GM12878 (cell line): ENCODE data around the gene LRRC8A. TPM values are rescaled to one million over a fixed set of nuclear protein-coding genes. Genes with fewer than 3 reads are reported as not detected.

Experiments
- ATAC-seq: fragments of 200-7000 bp; cut with Tn5 transposase; 3 replicates; pipeline ENCODE4 v1.9.1; 2020; ENCODE audit warnings: mild to moderate bottlenecking, moderate library complexity
- BruUV-seq: library from RNA; stranded (reverse); fragments of 400-500 nt; replicated peaks from 2 replicates; lab custom pipeline; 2021; lab: Mats Ljungman, UMichigan
- CTCF ChIA-PET: fragments of 300-600 bp; sonication (Branson Sonifier 250); formaldehyde crosslinking; extraction: SDS; loops from one replicate; lab custom pipeline; 2021; ENCODE audit warnings: inconsistent platforms; lab: Yijun Ruan, JAX
- POLR2A ChIA-PET: fragments of 350-600 bp; formaldehyde crosslinking; extraction: SDS; loops from one replicate; lab custom pipeline; 2021; ENCODE audit warnings: inconsistent platforms; lab: Charles Lee
- RAD21 ChIA-PET: fragments of 300-600 bp; sonication (Branson Sonifier 250); formaldehyde crosslinking; loops from one replicate; lab custom pipeline; 2023; ENCODE audit warnings: antibody characterized with exemption; ENCODE audit not compliant: unreplicated experiment; lab: Charles Lee
- SMC1A ChIA-PET: fragments of 300-600 bp; sonication (Branson Sonifier 250); formaldehyde crosslinking; loops from one replicate; lab custom pipeline; 2023; ENCODE audit not compliant: unreplicated experiment, uncharacterized antibody; lab: Charles Lee
- DNase-seq: peaks from one replicate; pipeline ENCODE4 v3.0.0-alpha.2; 2011; ENCODE audit warnings: low read depth, low spot score
- FAIRE-seq: peaks from 3 replicates; lab custom pipeline; 2011; peaks lifted over from hg19 to GRCh38; lab: Jason Lieb, UNC
- H2AFZ ChIP-seq: 2 replicates; pipeline ENCODE4 v1.6.0; 2011; ENCODE audit warnings: low read depth, low read length, control low read depth; ENCODE audit not compliant: control insufficient read depth
- H3K27ac ChIP-seq: 2 replicates; pipeline ENCODE4 v1.5.1; 2011; ENCODE audit warnings: control low read depth; ENCODE audit not compliant: control insufficient read depth, insufficient read depth
- H3K27me3 ChIP-seq, 2 experiments: replicated peaks in 1 of 2; 2 replicates each; pipeline versions ENCODE4 v1.6.0 to v1.6.1; 2011; ENCODE audit warnings: low read length in 1 of 2; ENCODE audit not compliant: control insufficient read depth in 2 of 2, insufficient read depth in 2 of 2
- H3K36me3 ChIP-seq, 2 experiments: 2 replicates each; pipeline ENCODE4 v1.5.1; 2011; ENCODE audit warnings: low read length in 1 of 2; ENCODE audit not compliant: control insufficient read depth in 2 of 2, insufficient read depth in 2 of 2
- H3K4me1 ChIP-seq: 2 replicates; pipeline ENCODE4 v1.6.1; 2011; ENCODE audit warnings: mild to moderate bottlenecking, low read length, moderate library complexity, mixed read lengths; ENCODE audit not compliant: control insufficient read depth, insufficient read depth
- H3K4me2 ChIP-seq: 2 replicates; pipeline ENCODE4 v1.6.0; 2011; ENCODE audit warnings: control low read depth; ENCODE audit not compliant: control insufficient read depth, insufficient read depth
- H3K4me3 ChIP-seq: fragments of 200-600 bp; sonication (generic); 2 replicates; pipeline ENCODE4 v1.5.1; 2016
- H3K79me2 ChIP-seq: 2 replicates; pipeline ENCODE4 v1.6.0; 2011; ENCODE audit warnings: low read length; ENCODE audit not compliant: control insufficient read depth, insufficient read depth
- H3K9ac ChIP-seq: 2 replicates; pipeline ENCODE4 v1.8.0; 2011; ENCODE audit warnings: low read length, control low read depth, mixed read lengths; ENCODE audit not compliant: control insufficient read depth, insufficient read depth
- H3K9me3 ChIP-seq: replicated peaks from 3 replicates; pipeline ENCODE4 v1.5.1; 2011; ENCODE audit warnings: mild to moderate bottlenecking, low read length; ENCODE audit not compliant: control insufficient read depth, insufficient read depth
- H4K20me1 ChIP-seq: 2 replicates; pipeline ENCODE4 v1.6.0; 2011; ENCODE audit not compliant: control insufficient read depth, insufficient read depth
- CBX3 ChIP-seq: fragments of 200-600 bp; sonication (generic); IDR thresholded peaks from 2 replicates; pipeline ENCODE4 v1.6.1; 2016; ENCODE audit warnings: low read depth, borderline replicate concordance
- CREM ChIP-seq: IDR thresholded peaks from 2 replicates; pipeline ENCODE4 v1.6.1; 2014; ENCODE audit warnings: antibody characterized with exemption, low read depth
- CTCF ChIP-seq, 3 experiments: IDR thresholded peaks in 2 of 3; conservative IDR thresholded peaks in 1 of 3; 2 replicates each; pipeline ENCODE4 v1.5.1; 2011; ENCODE audit warnings: low read depth in 3 of 3, low read length in 3 of 3, mild to moderate bottlenecking in 3 of 3, control low read depth in 2 of 3, moderate library complexity in 2 of 3, inconsistent platforms in 1 of 3, mixed read lengths in 1 of 3; ENCODE audit not compliant: control insufficient read depth in 2 of 3, insufficient read depth in 1 of 3; ENCODE audit errors: extremely low read depth in 1 of 3
- EP300 ChIP-seq, 2 experiments: fragments of 150-350 bp in 1 of 2; IDR thresholded peaks; 2 replicates each; pipeline ENCODE4 v1.6.1; 2011 to 2012; ENCODE audit warnings: low read depth in 2 of 2, low read length in 2 of 2, borderline replicate concordance in 1 of 2, improper control_type of control experiment in 1 of 2, inconsistent platforms in 1 of 2; ENCODE audit not compliant: control insufficient read depth in 1 of 2
- HDAC2 ChIP-seq: fragments of 200-600 bp; sonication (generic); IDR thresholded peaks from 2 replicates; pipeline ENCODE4 v1.6.1; 2017
- MXI1 ChIP-seq: fragments of 150-350 bp; IDR thresholded peaks from 2 replicates; pipeline ENCODE4 v1.6.1; 2011; ENCODE audit warnings: low read depth, mild to moderate bottlenecking, inconsistent platforms, low read length, improper control_type of control experiment
- NR2C1 ChIP-seq: fragments of 450-650 bp; IDR thresholded peaks from 2 replicates; pipeline ENCODE4 v1.6.1; 2017; ENCODE audit warnings: antibody characterized with exemption, mild to moderate bottlenecking, moderate library complexity
- POLR2A ChIP-seq: IDR thresholded peaks from 2 replicates; pipeline ENCODE4 v1.6.1; 2011; ENCODE audit warnings: low read depth, mild to moderate bottlenecking, low read length
- RAD51 ChIP-seq: fragments of 450-650 bp; IDR thresholded peaks from 2 replicates; pipeline ENCODE4 v1.6.1; 2016; ENCODE audit warnings: moderate library complexity, mild to moderate bottlenecking, inconsistent platforms
- SUPT20H ChIP-seq: IDR thresholded peaks from 2 replicates; pipeline ENCODE4 v1.6.1; 2011; ENCODE audit warnings: low read depth, mild to moderate bottlenecking, low read length, moderate library complexity, borderline replicate concordance; ENCODE audit not compliant: control insufficient read depth
- TCF7 ChIP-seq: IDR thresholded peaks from 2 replicates; pipeline ENCODE4 v1.6.1; 2014; ENCODE audit warnings: antibody characterized with exemption, borderline replicate concordance
- WGBS: methylation state at CpG from one replicate; pipeline ENCODE4 v1.1.6; 2016; ENCODE audit warnings: low lambda C conversion rate; ENCODE audit not compliant: insufficient replicate concordance, insufficient coverage; ENCODE audit errors: missing lambda C conversion rate; 5-methylcytosine and 5-hydroxymethylcytosine counted together
- in situ Hi-C: fragments of 300-500 bp; cut with MboI; formaldehyde crosslinking; loops from 9 replicates; pipeline ENCODE4 v1.14.3; 2018; ENCODE audit warnings: mixed read lengths
- intact Hi-C: fragments of 100-400 bp; cut with micrococcal nuclease; formaldehyde crosslinking; loops from one replicate; pipeline ENCODE4 v1.14.2; 2022; ENCODE audit not compliant: unreplicated experiment
- polyA plus RNA-seq, 11 experiments: library from polyadenylated mRNA; depleted of rRNA in 4 of 11; unstranded in 6 of 11; stranded (reverse) in 5 of 11; fragments of >200 nt; fragmentation: Nextera tagmentation in 4 of 11; fragmentation: Illumina TruSeq in 1 of 11; extraction: Ambion mirVana in 4 of 11; extraction: Trizol in 1 of 11; gene quantifications; 1 replicate in 1 of 11; 2 replicates in 10 of 11; pipeline versions ENCODE4 v1.2.1 to v1.2.3, GENCODE V29; 2011 to 2016; ENCODE audit warnings: inconsistent platforms in 2 of 11, missing spikeins in 2 of 11, low read depth in 1 of 11
- total RNA-seq, 4 experiments: library from RNA; depleted of rRNA in 3 of 4; stranded (reverse); fragments of >200 nt in 3 of 4; fragmentation: Illumina TruSeq in 1 of 4; extraction: Trizol in 1 of 4; gene quantifications; 2 replicates each; pipeline versions ENCODE4 v1.2.1 to v1.2.3, GENCODE V29; 2013 to 2021

Gene LRRC8A
- total and polyA plus RNA-seq, 10 of the 15 experiments (the other 5 are each of a cell fraction or from before 2014, with no cell fraction given) = 1.6 to 15.9 (median 9.7) TPM

GRCh38 chr9:128919402-128920089 is 37.6 kb downstream of the LRRC8A start:
- no TSS peak for BruUV-seq
- Histone ChIP-seq H3K9me3 (no peaks in the 10 kb centered on the region), H4K20me1 (no peaks in the 10 kb centered on the region), H3K4me3 (no peak overlapping the region), H3K4me2 (no peak overlapping the region), H2AFZ (no peak overlapping the region), H3K4me1 (no peaks in the 10 kb centered on the region), H3K27ac (no peak overlapping the region), H3K27me3 (no peaks in the 10 kb centered on the region)
- WGBS = 88% methylated on average over 10 of the region's 14 CpGs
- SMC1A ChIA-PET = no interaction called here
- POLR2A ChIA-PET = no interaction called here
- 0 out of 2 replicates have a peak, but pooled peaks have one; percentile 14 for TF ChIP-seq POLR2A
- no peak for TF ChIP-seq CREM
- TF ChIP-seq, all 136 proteins: peak for 1
- no peaks in the 10 kb centered on the region for H3K79me2 ChIP-seq
- peaks cover 3 to 8% of the 10 kb centered on the region in 2 experiments; a peak in 3 of 4 replicates for H3K36me3 ChIP-seq
- CTCF ChIA-PET = interaction anchor here (1.2 kb wide), 1 partner anchor 9 kb away, joined by 4 read pairs; no protein-coding TSS in a partner anchor
- RAD21 ChIA-PET = no interaction called here
- H3K9ac ChIP-seq = no peak overlapping the region
- ATAC-seq = no peak
- no peak for DNase-seq
- no peak for FAIRE-seq
- in situ Hi-C loops (no loop called here), intact Hi-C loops (no loop called here)

GRCh38 chr9:128920381-128921058 is 38.6 kb downstream of the LRRC8A start, which contains the start of gene PHYHD1:
Gene PHYHD1, plus strand, starts transcription at chr9:128920982. Its CDS starts 1,342 bp downstream, at chr9:128922324.
- intact Hi-C loops = no loop called here
- Histone ChIP-seq H3K4me2 (no peak within 1 kb of the TSS), H3K4me1 (no peaks in the 10 kb centered on the region), H2AFZ (no peak within 1 kb of the TSS), H3K27ac (no peak within 1 kb of the TSS), H3K27me3 (no peaks in the 10 kb centered on the region), H4K20me1 (no peaks in the 10 kb centered on the region), H3K9me3 (no peaks in the 10 kb centered on the region), H3K4me3 (no peak within 1 kb of the TSS), H3K79me2 (no peaks in the 10 kb centered on the region), H3K36me3 (peaks cover 3 to 8% of the 10 kb centered on the region in 2 experiments; a peak in 3 of 4 replicates), H3K9ac (no peak within 1 kb of the TSS)
- ChIA-PET POLR2A (no interaction called here), SMC1A (no interaction called here), CTCF (interaction anchor here (1.2 kb wide), 1 partner anchor 8 kb away, joined by 4 read pairs; no protein-coding TSS in a partner anchor), RAD21 (no interaction called here)
- FAIRE-seq (no peak), ATAC-seq (no peak), DNase-seq (no peak)
- BruUV-seq = no TSS peak
- 67% methylated on average over 13 of the region's 13 CpGs for WGBS
- TF ChIP-seq TCF7 (no peak), NR2C1 (no peak), CTCF (IDR thresholded peaks at IDR 0.05 in 2 of 3, conservative IDR thresholded peaks at IDR 0.05 in 1 of 3; ENCODE audit: control insufficient read depth in 2 of 3, extremely low read depth in 1 of 3, insufficient read depth in 1 of 3, low read depth in 3 of 3, low read length in 3 of 3) (no peak), SUPT20H (no peak), EP300 (IDR thresholded peaks at IDR 0.05; ENCODE audit: borderline replicate concordance in 1 of 2, control insufficient read depth in 1 of 2, low read depth in 2 of 2, low read length in 2 of 2) (no peak), CBX3 (no peak), MXI1 (no peak), HDAC2 (no peak), RAD51 (no peak)
- TF ChIP-seq, all 136 proteins: peak for 0
- in situ Hi-C loops = no loop called here
